ENCODE results near the gene TMEM243.
"Not testable (repeated sequence)": the region's sequence is repeated elsewhere in the genome, so short reads cannot be mapped to it uniquely, and the experiment has no call there.

Gene TMEM243

DNA sequence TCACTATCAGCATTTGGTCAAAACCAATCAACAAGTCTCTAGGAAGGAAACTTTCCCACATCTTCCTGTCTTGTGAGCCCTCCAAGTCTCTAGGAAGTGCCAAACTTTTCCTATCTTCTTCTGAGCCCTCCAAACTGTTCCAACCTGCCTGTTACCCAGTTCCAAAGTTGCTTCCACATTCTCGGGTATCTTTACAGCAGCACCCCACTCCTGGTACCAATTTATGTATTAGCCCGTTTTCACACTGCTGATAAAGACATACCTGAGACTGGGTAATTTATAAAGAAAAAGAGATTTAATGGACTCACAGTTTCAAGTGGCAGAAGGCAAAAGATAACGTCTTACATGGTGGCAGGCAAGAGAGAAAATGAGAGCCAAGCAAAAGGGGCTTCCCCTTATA is 13.8 kb downstream of the TMEM243 start:
- H3K9ac ChIP-seq (ENCODE audit: low read length); H3K79me1 ChIP-seq (ENCODE audit: low read length); H2AK5ac ChIP-seq (ENCODE audit: low read length); H3K9me3 ChIP-seq (ENCODE audit: insufficient read depth, low read depth, low read length); H3K79me2 ChIP-seq (ENCODE audit: control insufficient read depth, insufficient read depth, low read length, poor library complexity); H3K27me3 ChIP-seq (ENCODE audit: insufficient read depth, low read length); H2BK5ac ChIP-seq (ENCODE audit: low read depth, low read length, poor library complexity); H3K27ac ChIP-seq (ENCODE audit: low read depth, low read length); H3K18ac ChIP-seq (ENCODE audit: low read length); H2AFZ ChIP-seq (ENCODE audit: insufficient read depth, low read length, poor library complexity); H2BK12ac ChIP-seq (ENCODE audit: low read length); H3K4me2 ChIP-seq (ENCODE audit: low read length); DNase-seq; H3K14ac ChIP-seq (ENCODE audit: low read length); H3K4me3 ChIP-seq (ENCODE audit: low read depth, low read length); H4K91ac ChIP-seq (ENCODE audit: low read depth, low read length); H4K8ac ChIP-seq (ENCODE audit: low read depth, low read length); H4K12ac ChIP-seq (ENCODE audit: low read depth, low read length); H2BK120ac ChIP-seq (ENCODE audit: insufficient read depth, low read length, poor library complexity); H3K4me1 ChIP-seq (ENCODE audit: control insufficient read depth in 1 of 2, insufficient read depth in 2 of 2, low read length in 2 of 2); H3K23ac ChIP-seq (ENCODE audit: low read length); H3K4ac ChIP-seq (ENCODE audit: low read depth, low read length): not testable (repeated sequence)
- WGBS (ENCODE audit: extremely low coverage, insufficient coverage, insufficient read length), result no CpG with 5 or more reads among the region's 3 CpGs
- H3K36me3 ChIP-seq (ENCODE audit: control insufficient read depth in 1 of 2, insufficient read depth in 2 of 2, low read length in 2 of 2), result peaks cover 3 to 17% of the 10 kb centered on the region in 2 experiments

GRCh38 chr7:87204933-87205332 is 14.6 kb downstream of the TMEM243 start:
- H2AFZ ChIP-seq (ENCODE audit: insufficient read depth, low read length, poor library complexity), result no peak overlapping the region
- H3K9ac ChIP-seq (ENCODE audit: low read length), result no peak overlapping the region
- no peak overlapping the region for H3K4me2 ChIP-seq (ENCODE audit: low read length)
- no peaks in the 10 kb centered on the region for H3K79me1 ChIP-seq (ENCODE audit: low read length)
- no peak for DNase-seq
- H3K4ac ChIP-seq (ENCODE audit: low read depth, low read length), result no peak overlapping the region
- H4K8ac ChIP-seq (ENCODE audit: low read depth, low read length), result no peak overlapping the region
- H2BK12ac ChIP-seq (ENCODE audit: low read length), result no peak overlapping the region
- no peak overlapping the region for H4K12ac ChIP-seq (ENCODE audit: low read depth, low read length)
- no peaks in the 10 kb centered on the region for H3K79me2 ChIP-seq (ENCODE audit: control insufficient read depth, insufficient read depth, low read length, poor library complexity)
- H3K36me3 ChIP-seq (ENCODE audit: control insufficient read depth in 1 of 2, insufficient read depth in 2 of 2, low read length in 2 of 2), result peaks cover 3 to 21% of the 10 kb centered on the region in 2 experiments
- H2AK5ac ChIP-seq (ENCODE audit: low read length), result no peak overlapping the region
- no peak overlapping the region for H4K91ac ChIP-seq (ENCODE audit: low read depth, low read length)
- H3K9me3 ChIP-seq (ENCODE audit: insufficient read depth, low read depth, low read length), result peaks cover 9% of the 10 kb centered on the region
- H3K23ac ChIP-seq (ENCODE audit: low read length), result no peak overlapping the region
- WGBS (ENCODE audit: extremely low coverage, insufficient coverage, insufficient read length), result no CpG with 5 or more reads among the region's 3 CpGs
- no peaks in the 10 kb centered on the region for H3K4me1 ChIP-seq (ENCODE audit: control insufficient read depth in 1 of 2, insufficient read depth in 2 of 2, low read length in 2 of 2)
- H2BK5ac ChIP-seq (ENCODE audit: low read depth, low read length, poor library complexity), result no peak overlapping the region
- H3K18ac ChIP-seq (ENCODE audit: low read length), result no peak overlapping the region
- no peak overlapping the region for H2BK120ac ChIP-seq (ENCODE audit: insufficient read depth, low read length, poor library complexity)
- H3K4me3 ChIP-seq (ENCODE audit: low read depth, low read length), result no peak overlapping the region
- H3K27ac ChIP-seq (ENCODE audit: low read depth, low read length), result no peak overlapping the region
- no peaks in the 10 kb centered on the region for H3K27me3 ChIP-seq (ENCODE audit: insufficient read depth, low read length)
- no peak overlapping the region for H3K14ac ChIP-seq (ENCODE audit: low read length)

DNA sequence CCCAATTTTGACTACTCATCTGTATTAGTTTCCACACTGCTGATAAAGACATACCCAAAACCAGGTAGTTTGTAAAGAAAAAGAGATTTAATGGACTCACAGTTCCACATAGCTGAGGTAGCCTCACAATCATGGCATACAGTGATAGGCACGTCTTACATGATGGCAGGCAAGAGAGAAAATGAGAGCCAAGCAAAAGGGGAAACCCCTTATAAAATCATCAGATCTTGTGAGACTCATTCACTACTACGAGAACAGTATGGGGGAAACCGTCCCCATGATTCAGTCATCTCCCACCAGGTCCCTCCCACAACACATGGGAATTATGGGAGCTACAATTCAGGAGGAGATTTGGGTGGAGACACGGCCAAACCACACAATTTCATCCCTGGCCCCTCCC is 15.6 kb downstream of the TMEM243 start:
- H3K4me3 ChIP-seq (ENCODE audit: low read depth, low read length); H4K91ac ChIP-seq (ENCODE audit: low read depth, low read length); H3K9me3 ChIP-seq (ENCODE audit: insufficient read depth, low read depth, low read length); H2BK5ac ChIP-seq (ENCODE audit: low read depth, low read length, poor library complexity); H2BK120ac ChIP-seq (ENCODE audit: insufficient read depth, low read length, poor library complexity); H3K4me1 ChIP-seq (ENCODE audit: control insufficient read depth in 1 of 2, insufficient read depth in 2 of 2, low read length in 2 of 2); H3K79me1 ChIP-seq (ENCODE audit: low read length); H2BK12ac ChIP-seq (ENCODE audit: low read length); H4K12ac ChIP-seq (ENCODE audit: low read depth, low read length); H3K79me2 ChIP-seq (ENCODE audit: control insufficient read depth, insufficient read depth, low read length, poor library complexity); H3K27ac ChIP-seq (ENCODE audit: low read depth, low read length); H3K4ac ChIP-seq (ENCODE audit: low read depth, low read length); H3K18ac ChIP-seq (ENCODE audit: low read length); H4K8ac ChIP-seq (ENCODE audit: low read depth, low read length); DNase-seq; H3K4me2 ChIP-seq (ENCODE audit: low read length); H3K23ac ChIP-seq (ENCODE audit: low read length); H3K27me3 ChIP-seq (ENCODE audit: insufficient read depth, low read length); H2AK5ac ChIP-seq (ENCODE audit: low read length); H3K14ac ChIP-seq (ENCODE audit: low read length); H3K9ac ChIP-seq (ENCODE audit: low read length); H2AFZ ChIP-seq (ENCODE audit: insufficient read depth, low read length, poor library complexity): not testable (repeated sequence)
- WGBS (ENCODE audit: extremely low coverage, insufficient coverage, insufficient read length), result no CpG with 5 or more reads among the region's 4 CpGs
- H3K36me3 ChIP-seq (ENCODE audit: control insufficient read depth in 1 of 2, insufficient read depth in 2 of 2, low read length in 2 of 2), result peaks cover 3 to 24% of the 10 kb centered on the region in 2 experiments

- H2AK5ac ChIP-seq (ENCODE audit: low read length), result no peak overlapping the region
- no peak overlapping the region for H2BK120ac ChIP-seq (ENCODE audit: insufficient read depth, low read length, poor library complexity)
- H2BK5ac ChIP-seq (ENCODE audit: low read depth, low read length, poor library complexity), result no peak overlapping the region
- no peak overlapping the region for H2BK12ac ChIP-seq (ENCODE audit: low read length)
- H2AFZ ChIP-seq (ENCODE audit: insufficient read depth, low read length, poor library complexity), result no peak overlapping the region
- H3K36me3 ChIP-seq (ENCODE audit: control insufficient read depth in 1 of 2, insufficient read depth in 2 of 2, low read length in 2 of 2), result peaks cover 3 to 20% of the 10 kb centered on the region in 2 experiments
- no peak overlapping the region for H3K4ac ChIP-seq (ENCODE audit: low read depth, low read length)
- H3K4me2 ChIP-seq (ENCODE audit: low read length), result no peak overlapping the region
- H4K91ac ChIP-seq (ENCODE audit: low read depth, low read length), result no peak overlapping the region
- no CpG with 5 or more reads among the region's 2 CpGs for WGBS (ENCODE audit: extremely low coverage, insufficient coverage, insufficient read length)
- no peak overlapping the region for H3K18ac ChIP-seq (ENCODE audit: low read length)
- no peak overlapping the region for H4K12ac ChIP-seq (ENCODE audit: low read depth, low read length)
- H3K14ac ChIP-seq (ENCODE audit: low read length), result no peak overlapping the region
- H3K79me1 ChIP-seq (ENCODE audit: low read length), result no peaks in the 10 kb centered on the region
- DNase-seq, result no peak
- H3K23ac ChIP-seq (ENCODE audit: low read length), result no peak overlapping the region
- no peaks in the 10 kb centered on the region for H3K79me2 ChIP-seq (ENCODE audit: control insufficient read depth, insufficient read depth, low read length, poor library complexity)
- H4K8ac ChIP-seq (ENCODE audit: low read depth, low read length), result no peak overlapping the region
- H3K27ac ChIP-seq (ENCODE audit: low read depth, low read length), result no peak overlapping the region
- H3K9ac ChIP-seq (ENCODE audit: low read length), result no peak overlapping the region
- H3K4me1 ChIP-seq (ENCODE audit: control insufficient read depth in 1 of 2, insufficient read depth in 2 of 2, low read length in 2 of 2), result no peaks in the 10 kb centered on the region
- H3K4me3 ChIP-seq (ENCODE audit: low read depth, low read length), result no peak overlapping the region
- H3K27me3 ChIP-seq (ENCODE audit: insufficient read depth, low read length), result no peaks in the 10 kb centered on the region
- H3K9me3 ChIP-seq (ENCODE audit: insufficient read depth, low read depth, low read length), result peaks cover 9% of the 10 kb centered on the region
Observed at GRCh38 chr7:87202705-87203104, 16.8 kb downstream of the TMEM243 start.

All from trophoblast cell (in vitro differentiated cells and primary cell).